Measurements from ENCODE around the gene TRAPPC1.

DNA sequence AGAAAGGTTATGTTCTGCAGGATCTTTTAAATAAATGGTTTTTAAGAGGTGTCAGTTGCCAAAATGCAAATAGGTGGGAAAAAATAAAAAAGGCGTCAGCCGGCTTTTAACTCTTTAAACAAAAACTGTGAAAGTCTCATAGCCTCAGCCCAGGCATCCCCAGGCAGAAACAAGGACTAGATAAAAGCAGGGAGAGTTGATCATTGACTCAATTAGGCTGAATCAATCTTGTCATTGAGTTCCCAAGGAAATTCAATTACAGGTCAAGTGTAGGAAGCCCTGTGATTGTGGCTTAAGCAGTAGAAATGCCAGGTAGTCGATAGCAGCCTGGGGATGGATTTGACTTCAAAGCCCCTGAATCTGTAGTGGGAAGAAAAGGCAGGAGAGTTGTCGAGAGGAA is 39.9 kb upstream of the TRAPPC1 start:
- TF ChIP-seq CTCF (IDR thresholded peaks at IDR 0.05; ENCODE audit: extremely low read depth in 1 of 2, insufficient read depth in 1 of 2, low read depth in 1 of 2, low read length in 2 of 2) (no peak), POLR2A (IDR thresholded peaks at IDR 0.05; ENCODE audit: low read depth, low read length) (no peak), GATA2 (IDR thresholded peaks at IDR 0.05; ENCODE audit: insufficient read depth, insufficient read length, low read depth, low read length) (no peak), EZH2 (IDR thresholded peaks at IDR 0.05; ENCODE audit: borderline replicate concordance, low read depth, low read length, severe bottlenecking) (no peak), POLR2AphosphoS5 (IDR thresholded peaks at IDR 0.05; ENCODE audit: insufficient read depth, low read depth, low read length) (no peak), FOS (IDR thresholded peaks at IDR 0.05; ENCODE audit: borderline replicate concordance, insufficient read depth, low read length) (no peak), MAX (IDR thresholded peaks at IDR 0.05; ENCODE audit: insufficient read depth, insufficient read length) (no peak)

All from endothelial cell of umbilical vein (primary cell).